KG1 (cell line): ENCODE results near the gene MON2.

ENCODE experiments used
- DNase-seq: peaks from one replicate; lab custom pipeline; 2025; lab: John Stamatoyannopoulos, UW

The MON2 gene

GRCh38 chr12:62606654-62607053 is 140.0 kb downstream of the MON2 start:
- DNase-seq, result no peak

GRCh38 chr12:62613081-62613480 is 146.5 kb downstream of the MON2 start:
- DNase-seq, result no peak

- DNase-seq, result no peak
These were observed 151.7 kb downstream of the MON2 start for GRCh38 chr12:62618319-62618718.

- no peak for DNase-seq
These were observed 152.3 kb downstream of the MON2 start for GRCh38 chr12:62618930-62619329.

GRCh38 chr12:62621101-62621638 is 154.5 kb downstream of the MON2 start:
- no peak for DNase-seq

- no peak for DNase-seq
These were observed 155.6 kb downstream of the MON2 start for GRCh38 chr12:62622177-62622576.

- no peak for DNase-seq
These were observed 158.6 kb downstream of the MON2 start for GRCh38 chr12:62625228-62625627.

- no peak for DNase-seq
These were observed 160.6 kb downstream of the MON2 start for GRCh38 chr12:62627181-62627580.

GRCh38 chr12:62629413-62629812 is 162.8 kb downstream of the MON2 start:
- no peak for DNase-seq

GRCh38 chr12:62629971-62630739 is 163.5 kb downstream of the MON2 start:
- no peak for DNase-seq

GRCh38 chr12:62631471-62632410 is 165.1 kb downstream of the MON2 start:
- DNase-seq, result no peak

- DNase-seq, result no peak
These were observed 165.8 kb downstream of the MON2 start for GRCh38 chr12:62632411-62632918.

- no peak for DNase-seq
These were observed 169.0 kb downstream of the MON2 start for GRCh38 chr12:62635649-62636048.

GRCh38 chr12:62637679-62638078 is 171.1 kb downstream of the MON2 start:
- no peak for DNase-seq

GRCh38 chr12:62640910-62641448 is 174.4 kb downstream of the MON2 start:
- no peak for DNase-seq

GRCh38 chr12:62642486-62642885 is 175.9 kb downstream of the MON2 start:
- no peak for DNase-seq

GRCh38 chr12:62643486-62643885 is 176.9 kb downstream of the MON2 start:
- no peak for DNase-seq

GRCh38 chr12:62646566-62646965 is 179.9 kb downstream of the MON2 start:
- DNase-seq, result no peak

GRCh38 chr12:62647586-62647985 is 181.0 kb downstream of the MON2 start:
- no peak for DNase-seq

GRCh38 chr12:62649412-62650138 is 182.9 kb downstream of the MON2 start:
- DNase-seq, result no peak
